Measurements from ENCODE around the gene AOC3.

GRCh38 chr17:42893359-42893758, 42.4 kb downstream of the AOC3 start:
- no peak for TF ChIP-seq BCL3 (IDR thresholded peaks at IDR 0.05)
- TF ChIP-seq CHD2 (IDR thresholded peaks at IDR 0.05; ENCODE audit: low read length, partially characterized antibody) = no peak
- TF ChIP-seq KDM1A (IDR thresholded peaks at IDR 0.05; ENCODE audit: low read depth) = no peak
- no peak for TF ChIP-seq CHD4 (IDR thresholded peaks at IDR 0.05; ENCODE audit: borderline replicate concordance)
- TF ChIP-seq POLR2A (IDR thresholded peaks at IDR 0.05; ENCODE audit: low read length) = no peak
- no peak for TF ChIP-seq RCOR1 (IDR thresholded peaks at IDR 0.05; ENCODE audit: low read depth, low read length)
- TF ChIP-seq, protein P1, sequence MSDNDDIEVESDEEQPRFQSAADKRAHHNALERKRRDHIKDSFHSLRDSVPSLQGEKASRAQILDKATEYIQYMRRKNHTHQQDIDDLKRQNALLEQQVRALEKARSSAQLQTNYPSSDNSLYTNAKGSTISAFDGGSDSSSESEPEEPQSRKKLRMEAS (IDR thresholded peaks at IDR 0.05) = no peak
- no peak for TF ChIP-seq NPAS2 (CRISPR knock-in tag; IDR thresholded peaks at IDR 0.05; ENCODE audit: borderline replicate concordance)
- no peak for TF ChIP-seq POLR2AphosphoS2 (conservative IDR thresholded peaks at IDR 0.05; ENCODE audit: low read length)
- no peak for TF ChIP-seq HMGXB4 (CRISPR knock-in tag; IDR thresholded peaks at IDR 0.05; ENCODE audit: borderline replicate concordance)
- TF ChIP-seq ZC3H11A (IDR thresholded peaks at IDR 0.05) = no peak
- TF ChIP-seq MAZ (IDR thresholded peaks at IDR 0.05; ENCODE audit: borderline replicate concordance, low read depth, low read length) = no peak
- no peak for TF ChIP-seq RAD21 (conservative IDR thresholded peaks at IDR 0.05 in 1 of 2, IDR thresholded peaks at IDR 0.05 in 1 of 2)
- TF ChIP-seq, protein P2, sequence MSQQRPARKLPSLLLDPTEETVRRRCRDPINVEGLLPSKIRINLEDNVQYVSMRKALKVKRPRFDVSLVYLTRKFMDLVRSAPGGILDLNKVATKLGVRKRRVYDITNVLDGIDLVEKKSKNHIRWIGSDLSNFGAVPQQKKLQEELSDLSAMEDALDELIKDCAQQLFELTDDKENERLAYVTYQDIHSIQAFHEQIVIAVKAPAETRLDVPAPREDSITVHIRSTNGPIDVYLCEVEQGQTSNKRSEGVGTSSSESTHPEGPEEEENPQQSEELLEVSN (IDR thresholded peaks at IDR 0.05; ENCODE audit: borderline replicate concordance, low read depth) = no peak
